ENCODE results near the gene HAPLN3. TPM values are rescaled to one million over a fixed set of nuclear protein-coding genes. Genes with fewer than 3 reads are reported as not detected.

HAPLN3 gene
- total RNA-seq, 4 donors from 2014 or later, result 4.5 to 7.0 (median 5.1) TPM

DNA sequence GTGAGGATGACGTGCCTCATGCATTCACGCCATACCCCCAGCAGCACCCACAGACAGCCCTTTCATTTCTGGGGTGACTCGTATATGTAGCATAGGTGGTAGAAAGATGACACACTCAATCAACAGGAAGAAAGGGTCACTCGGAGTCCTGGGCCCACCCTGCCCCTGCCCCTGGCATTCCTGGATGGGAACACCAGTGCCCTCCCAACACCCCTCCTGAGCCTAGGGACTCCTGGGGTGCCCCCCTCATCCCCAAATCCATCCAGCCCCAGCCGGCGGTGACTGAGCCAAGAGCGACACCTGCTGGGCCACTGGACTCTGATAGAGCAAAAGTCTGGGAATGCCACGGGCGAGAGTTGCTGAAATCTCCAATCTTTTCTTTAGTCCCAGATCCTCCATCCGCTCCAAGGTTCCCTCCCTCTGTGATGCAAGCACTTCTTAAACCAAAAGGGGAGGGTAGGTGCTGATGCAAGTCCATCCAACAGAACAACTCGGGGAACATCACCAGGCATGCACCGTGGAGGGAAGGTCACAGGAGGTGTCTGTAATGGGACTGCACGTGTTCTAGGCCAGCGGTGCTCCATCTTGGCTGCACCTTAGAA is 61.0 kb downstream of the HAPLN3 start:
- no peak overlapping the region for H3K4me3 ChIP-seq (ENCODE audit: low read depth, poor library complexity, severe bottlenecking)
- TF ChIP-seq, protein P1, sequence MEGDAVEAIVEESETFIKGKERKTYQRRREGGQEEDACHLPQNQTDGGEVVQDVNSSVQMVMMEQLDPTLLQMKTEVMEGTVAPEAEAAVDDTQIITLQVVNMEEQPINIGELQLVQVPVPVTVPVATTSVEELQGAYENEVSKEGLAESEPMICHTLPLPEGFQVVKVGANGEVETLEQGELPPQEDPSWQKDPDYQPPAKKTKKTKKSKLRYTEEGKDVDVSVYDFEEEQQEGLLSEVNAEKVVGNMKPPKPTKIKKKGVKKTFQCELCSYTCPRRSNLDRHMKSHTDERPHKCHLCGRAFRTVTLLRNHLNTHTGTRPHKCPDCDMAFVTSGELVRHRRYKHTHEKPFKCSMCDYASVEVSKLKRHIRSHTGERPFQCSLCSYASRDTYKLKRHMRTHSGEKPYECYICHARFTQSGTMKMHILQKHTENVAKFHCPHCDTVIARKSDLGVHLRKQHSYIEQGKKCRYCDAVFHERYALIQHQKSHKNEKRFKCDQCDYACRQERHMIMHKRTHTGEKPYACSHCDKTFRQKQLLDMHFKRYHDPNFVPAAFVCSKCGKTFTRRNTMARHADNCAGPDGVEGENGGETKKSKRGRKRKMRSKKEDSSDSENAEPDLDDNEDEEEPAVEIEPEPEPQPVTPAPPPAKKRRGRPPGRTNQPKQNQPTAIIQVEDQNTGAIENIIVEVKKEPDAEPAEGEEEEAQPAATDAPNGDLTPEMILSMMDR (IDR thresholded peaks at IDR 0.05), result no peak
- TF ChIP-seq POLR2A (IDR thresholded peaks at IDR 0.05), result no peak
- intact Hi-C loops (cut with DNase I; ENCODE audit: low total_unique reads), result no loop called here
- peak in 1 of 2 donors; percentile 87 for DNase-seq (ENCODE audit: low spot score in 2 of 2)
- 46 to 52% methylated on average over 14 of the region's 14 CpGs for WGBS, 2 donors

DNA sequence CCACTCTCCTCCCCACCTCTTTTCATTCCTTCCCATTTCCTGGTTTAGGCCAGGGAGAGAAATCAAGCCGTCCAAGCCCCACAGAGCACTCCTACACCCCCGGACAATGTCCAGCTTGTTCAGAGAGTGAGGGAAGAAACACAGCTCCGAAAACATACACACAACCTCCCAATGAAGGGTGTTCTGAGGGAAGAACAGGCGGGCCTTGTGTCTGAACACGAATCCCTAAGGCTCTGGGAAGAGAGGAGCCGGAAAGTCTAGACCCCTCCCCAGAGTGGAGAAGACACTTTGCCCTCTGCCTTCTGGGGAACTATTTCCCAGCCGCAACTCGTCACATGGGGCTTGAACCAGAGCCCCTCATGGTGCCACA is 61.6 kb downstream of the HAPLN3 start:
- TF ChIP-seq, protein P1 (IDR thresholded peaks at IDR 0.05), result no peak
- no peak for TF ChIP-seq POLR2A (IDR thresholded peaks at IDR 0.05)
- H3K4me3 ChIP-seq (ENCODE audit: low read depth, poor library complexity, severe bottlenecking), result no peak overlapping the region
- WGBS, 2 donors, result 72 to 78% methylated on average over 8 of the region's 8 CpGs
- intact Hi-C loops (cut with DNase I; ENCODE audit: low total_unique reads), result no loop called here
- no peak for DNase-seq (ENCODE audit: low spot score in 2 of 2)

DNA sequence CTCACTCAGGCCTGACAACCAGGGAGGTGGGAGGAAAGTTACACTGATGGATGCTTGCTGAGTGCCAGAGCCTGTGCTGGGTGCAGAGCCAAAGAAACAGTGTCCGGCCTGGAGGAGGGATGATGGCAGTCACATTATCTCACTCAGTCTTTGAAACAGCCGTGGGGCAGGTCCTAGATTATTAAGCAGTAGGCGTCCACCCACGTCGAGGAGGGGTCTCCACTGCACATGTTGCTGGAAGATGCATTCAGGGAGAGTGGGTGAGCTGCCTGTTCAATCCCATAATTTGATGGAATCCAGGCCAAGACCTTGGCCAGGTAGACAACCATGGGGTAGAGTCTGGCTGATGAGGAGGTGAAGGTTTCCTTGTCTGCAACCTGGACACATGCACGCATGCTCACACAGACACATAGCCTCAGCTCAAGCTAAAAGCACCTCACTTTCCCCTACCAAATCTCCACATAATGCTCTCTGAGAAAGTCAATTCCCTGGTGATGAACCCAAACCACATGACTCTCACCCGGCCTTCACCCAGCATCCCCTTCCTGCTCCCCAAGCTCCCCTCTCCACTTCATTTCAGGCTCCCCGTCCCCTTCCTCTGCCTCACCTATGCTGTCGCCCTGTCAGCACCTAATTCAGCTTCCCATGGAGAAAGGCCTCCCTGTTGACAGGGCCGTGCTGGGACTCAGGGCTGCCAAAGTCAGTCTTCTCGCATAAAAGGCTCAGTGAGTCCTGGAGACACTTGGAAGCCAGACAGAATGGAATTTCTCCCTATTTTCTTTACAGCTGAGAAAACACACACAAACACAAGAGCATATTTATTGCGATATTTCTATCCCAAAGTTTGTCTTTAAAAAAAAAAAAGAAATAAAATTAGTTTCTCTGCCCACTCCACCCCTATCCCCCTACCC is 62.3 kb downstream of the HAPLN3 start:
- no peak overlapping the region for H3K4me3 ChIP-seq (ENCODE audit: low read depth, poor library complexity, severe bottlenecking)
- DNase-seq (ENCODE audit: low spot score in 2 of 2), result no peak
- 78 to 83% methylated on average over 12 of the region's 12 CpGs for WGBS, 2 donors
- intact Hi-C loops (cut with DNase I; ENCODE audit: low total_unique reads), result no loop called here
- TF ChIP-seq, protein P1 (IDR thresholded peaks at IDR 0.05), result no peak
- no peak for TF ChIP-seq POLR2A (IDR thresholded peaks at IDR 0.05)

DNA sequence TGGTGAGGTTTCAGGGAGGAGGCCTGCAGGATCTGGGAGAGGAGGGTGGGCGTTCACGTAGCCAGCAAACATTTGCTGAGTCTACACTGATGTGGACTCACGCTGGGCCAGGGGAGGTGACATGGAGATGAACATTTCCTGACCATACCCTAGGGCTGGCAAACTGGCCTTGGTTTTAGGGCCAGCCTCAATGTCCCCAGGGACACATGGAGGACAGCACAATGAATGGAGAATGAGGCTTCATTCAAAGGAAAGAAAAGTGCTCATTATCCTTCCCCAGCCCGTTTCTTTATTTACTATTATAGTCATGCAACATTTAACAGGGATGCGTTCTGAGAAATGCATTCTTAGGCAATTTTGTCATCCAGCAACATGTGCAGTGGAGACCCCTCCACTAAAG is 65.3 kb downstream of the HAPLN3 start:
- 71 to 77% methylated on average over 5 of the region's 5 CpGs for WGBS, 2 donors
- TF ChIP-seq POLR2A (IDR thresholded peaks at IDR 0.05), result no peak
- TF ChIP-seq, protein P1 (IDR thresholded peaks at IDR 0.05), result no peak
- no peak for DNase-seq (ENCODE audit: low spot score in 2 of 2)
- intact Hi-C loops (cut with DNase I; ENCODE audit: low total_unique reads), result no loop called here
- H3K4me3 ChIP-seq (ENCODE audit: low read depth, poor library complexity, severe bottlenecking), result no peak overlapping the region

DNA sequence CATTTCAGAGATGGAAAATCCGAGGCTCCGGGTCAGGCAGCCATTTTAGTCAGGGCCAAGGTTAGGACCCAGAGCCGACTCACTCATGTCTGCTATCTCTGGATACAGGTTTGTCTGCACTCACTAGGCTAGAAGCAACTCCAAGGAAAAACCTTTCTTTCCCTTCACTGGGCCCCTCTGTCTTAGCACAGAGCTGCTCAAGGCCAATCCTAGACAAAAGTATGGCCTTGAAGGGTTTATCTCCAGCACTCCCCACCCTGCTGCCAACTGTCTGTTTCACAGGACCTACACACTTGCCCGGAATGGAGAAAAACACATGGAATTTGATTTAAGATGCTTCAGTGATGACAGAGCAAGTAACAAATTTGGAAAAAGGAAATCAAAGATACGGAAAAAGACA is 66.6 kb downstream of the HAPLN3 start:
- TF ChIP-seq, protein P1 (IDR thresholded peaks at IDR 0.05), result no peak
- TF ChIP-seq POLR2A (IDR thresholded peaks at IDR 0.05), result no peak
- intact Hi-C loops (cut with DNase I; ENCODE audit: low total_unique reads), result no loop called here
- WGBS, 2 donors, result 75 to 77% methylated on average over 5 of the region's 5 CpGs
- H3K4me3 ChIP-seq (ENCODE audit: low read depth, poor library complexity, severe bottlenecking), result no peak overlapping the region
- DNase-seq (ENCODE audit: low spot score in 2 of 2), result no peak

Other genes with a start within 250 kb of the HAPLN3 start
- under 1 TPM in 3 of 4 donors, not detected in 1; 0.17 to 0.61 (median 0.58) TPM for gene ACAN, start 92.1 kb downstream of the HAPLN3 start, total RNA-seq
- 100 to 1,000 TPM; 109 to 237 (median 139) TPM for gene MFGE8, start 17.8 kb upstream of the HAPLN3 start, total RNA-seq
- gene ABHD2, start 192.9 kb upstream of the HAPLN3 start, total RNA-seq, result 10 to 100 TPM; 21.5 to 57.3 (median 38.5) TPM